HEK293 (cell line): ENCODE results near the gene SSTR1.

Source experiments
- CTCF ChIA-PET: fragments of 350-600 bp; formaldehyde crosslinking; extraction: SDS; loops from one replicate; lab custom pipeline; 2021; ENCODE audit warnings: antibody characterized with exemption; lab: Yijun Ruan, JAX
- POLR2A ChIA-PET: fragments of 300-600 bp; formaldehyde crosslinking; extraction: SDS; loops from one replicate; lab custom pipeline; 2020; ENCODE audit warnings: antibody characterized with exemption, inconsistent platforms; lab: Yijun Ruan, JAX
- H3K27ac ChIP-seq: fragments of 200-500 bp; sonication (Bioruptor generic); 2 replicates; pipeline ENCODE4 v1.5.1; 2014; ENCODE audit warnings: low read depth, low read length, control low read depth, inconsistent platforms; ENCODE audit errors: extremely low read depth
- H3K36me3 ChIP-seq, 2 experiments: fragments of 200-500 bp in 1 of 2; sonication (Bioruptor generic) in 1 of 2; 1 replicate in 1 of 2; 2 replicates in 1 of 2; pipeline ENCODE4 v1.5.1; 2014 to 2017; ENCODE audit warnings: inconsistent platforms in 2 of 2, low read length in 2 of 2; ENCODE audit not compliant: control insufficient read depth in 2 of 2, insufficient read depth in 1 of 2
- H3K4me1 ChIP-seq: fragments of 200-500 bp; sonication (Bioruptor generic); 2 replicates; pipeline ENCODE4 v1.5.1; 2014; ENCODE audit warnings: mild to moderate bottlenecking, low read length, inconsistent platforms; ENCODE audit not compliant: control insufficient read depth, insufficient read depth
- H3K4me3 ChIP-seq: 2 replicates; pipeline ENCODE4 v1.5.1; 2011; ENCODE audit warnings: low read depth, mild to moderate bottlenecking, control low read depth, low read length, moderate library complexity
- H3K9me3 ChIP-seq: fragments of 200-500 bp; sonication (Bioruptor generic); 2 replicates; pipeline ENCODE4 v1.5.1; 2014; ENCODE audit warnings: low read depth, low read length, inconsistent platforms; ENCODE audit not compliant: control insufficient read depth, insufficient read depth
- GFI1B ChIP-seq: fragments of 450-650 bp; formaldehyde crosslinking; IDR thresholded peaks from 2 replicates; pipeline ENCODE4 v1.5.1; 2016; ENCODE audit warnings: missing biosample characterization, missing genetic modification characterization
- ZBTB17 ChIP-seq: fragments of 450-650 bp; formaldehyde crosslinking; IDR thresholded peaks from 2 replicates; pipeline ENCODE4 v1.5.1; 2016; ENCODE audit warnings: missing biosample characterization, missing genetic modification characterization
- ZFP3 ChIP-seq: fragments of 450-650 bp; formaldehyde crosslinking; IDR thresholded peaks from 2 replicates; pipeline ENCODE4 v1.5.1; 2016; ENCODE audit warnings: low read depth, missing biosample characterization, missing genetic modification characterization
- ZIC2 ChIP-seq: fragments of 450-650 bp; formaldehyde crosslinking; IDR thresholded peaks from 2 replicates; pipeline ENCODE4 v1.5.1; 2016; ENCODE audit warnings: missing biosample characterization, missing genetic modification characterization
- ZNF169 ChIP-seq: fragments of 450-650 bp; formaldehyde crosslinking; IDR thresholded peaks from 2 replicates; pipeline ENCODE4 v1.5.1; 2016; ENCODE audit warnings: missing biosample characterization, missing genetic modification characterization
- ZNF174 ChIP-seq: fragments of 450-650 bp; formaldehyde crosslinking; IDR thresholded peaks from 2 replicates; pipeline ENCODE4 v1.5.0; 2017; ENCODE audit warnings: missing biosample characterization, mild to moderate bottlenecking, missing genetic modification characterization
- ZNF202 ChIP-seq: fragments of 450-650 bp; formaldehyde crosslinking; IDR thresholded peaks from 2 replicates; pipeline ENCODE4 v1.5.1; 2016; ENCODE audit warnings: missing biosample characterization, missing genetic modification characterization, borderline replicate concordance
- ZNF214 ChIP-seq: fragments of 450-650 bp; formaldehyde crosslinking; IDR thresholded peaks from 2 replicates; pipeline ENCODE4 v1.5.1; 2017; ENCODE audit warnings: missing biosample characterization, mild to moderate bottlenecking, missing genetic modification characterization, borderline replicate concordance
- ZNF223 ChIP-seq: fragments of 450-650 bp; formaldehyde crosslinking; IDR thresholded peaks from 2 replicates; pipeline ENCODE4 v1.5.1; 2016; ENCODE audit warnings: missing biosample characterization, missing genetic modification characterization
- ZNF23 ChIP-seq: fragments of 450-650 bp; formaldehyde crosslinking; IDR thresholded peaks from 2 replicates; pipeline ENCODE4 v1.5.1; 2016; ENCODE audit warnings: missing biosample characterization, missing genetic modification characterization, borderline replicate concordance
- ZNF37A ChIP-seq: fragments of 450-650 bp; IDR thresholded peaks from 2 replicates; pipeline ENCODE4 v1.5.1; 2018; ENCODE audit warnings: missing biosample characterization, missing genetic modification characterization
- ZNF423 ChIP-seq: fragments of 450-650 bp; formaldehyde crosslinking; IDR thresholded peaks from 2 replicates; pipeline ENCODE4 v1.5.1; 2016; ENCODE audit warnings: missing biosample characterization, missing genetic modification characterization
- ZNF433 ChIP-seq: fragments of 450-650 bp; formaldehyde crosslinking; IDR thresholded peaks from 2 replicates; pipeline ENCODE4 v1.5.1; 2016; ENCODE audit warnings: missing biosample characterization, missing genetic modification characterization, low read depth
- ZNF501 ChIP-seq: fragments of 450-650 bp; formaldehyde crosslinking; IDR thresholded peaks from 2 replicates; pipeline ENCODE4 v1.5.1; 2016; ENCODE audit warnings: missing biosample characterization, missing genetic modification characterization
- ZNF510 ChIP-seq: fragments of 450-650 bp; formaldehyde crosslinking; IDR thresholded peaks from 2 replicates; pipeline ENCODE4 v1.5.1; 2018; ENCODE audit warnings: mild to moderate bottlenecking, missing genetic modification characterization, missing biosample characterization; ENCODE audit not compliant: insufficient replicate concordance
- ZNF555 ChIP-seq: fragments of 450-650 bp; formaldehyde crosslinking; conservative IDR thresholded peaks from 2 replicates; pipeline ENCODE4 v1.5.1; 2017; ENCODE audit warnings: missing biosample characterization, mild to moderate bottlenecking, missing genetic modification characterization, inconsistent platforms
- ZNF561 ChIP-seq: fragments of 450-650 bp; IDR thresholded peaks from 2 replicates; pipeline ENCODE4 v1.5.1; 2018; ENCODE audit warnings: missing biosample characterization, missing genetic modification characterization, borderline replicate concordance
- ZNF600 ChIP-seq: fragments of 450-650 bp; formaldehyde crosslinking; IDR thresholded peaks from 2 replicates; pipeline ENCODE4 v1.5.1; 2016; ENCODE audit warnings: missing biosample characterization, missing genetic modification characterization
- ZNF791 ChIP-seq: fragments of 450-650 bp; formaldehyde crosslinking; IDR thresholded peaks from 2 replicates; pipeline ENCODE4 v1.5.1; 2016; ENCODE audit warnings: missing biosample characterization, missing genetic modification characterization
- TF ChIP-seq, protein P1 (sequence below): fragments of 450-650 bp; formaldehyde crosslinking; IDR thresholded peaks from 2 replicates; pipeline ENCODE4 v1.5.1; 2016; ENCODE audit warnings: missing biosample characterization, missing genetic modification characterization
- TF ChIP-seq, protein P2 (sequence below): fragments of 450-650 bp; formaldehyde crosslinking; IDR thresholded peaks from 2 replicates; pipeline ENCODE4 v1.5.1; 2016; ENCODE audit warnings: missing biosample characterization, missing genetic modification characterization
- TF ChIP-seq, protein P3 (sequence below): fragments of 450-650 bp; formaldehyde crosslinking; optimal IDR thresholded peaks from 2 replicates; pipeline ENCODE3; 2016; ENCODE audit warnings: missing biosample characterization, mild to moderate bottlenecking, missing genetic modification characterization

The SSTR1 gene

DNA sequence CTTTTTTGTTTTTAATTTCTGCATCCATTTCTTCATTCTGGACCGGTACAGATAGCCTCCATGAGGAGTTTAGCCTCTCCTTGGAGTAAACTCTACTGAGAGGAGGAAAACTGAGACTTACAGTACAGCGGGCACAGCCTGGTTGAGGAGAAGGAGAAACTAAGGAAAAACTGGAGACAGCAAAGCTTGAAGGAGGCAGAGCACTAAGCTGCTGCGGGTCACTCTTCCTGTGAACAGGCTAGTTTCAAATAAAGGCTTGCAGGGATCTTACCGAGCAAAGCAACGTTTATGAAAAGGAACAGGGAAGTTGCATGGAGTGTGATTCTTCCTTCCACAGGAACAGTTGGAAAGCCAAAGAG lies 348 bp upstream of the SSTR1 start:
- TF ChIP-seq ZNF174: no peak
- TF ChIP-seq ZNF555 (tag by site-specific recombination): no peak
- no peak for TF ChIP-seq ZFP3
- no peak for TF ChIP-seq ZNF510 (tag by site-specific recombination)
- no peak for TF ChIP-seq ZNF23
- no peak for TF ChIP-seq ZNF600 (tag by site-specific recombination)
- no peak for TF ChIP-seq ZNF223 (tag by site-specific recombination)
- no peaks in the 10 kb centered on the region; the same call in 1 of the 2 replicates for H3K4me1 ChIP-seq
- H3K27ac ChIP-seq: no peak overlapping the region
- CTCF ChIA-PET: interaction anchor here (0.5 to 2.4 kb wide), 3 partner anchors 10 to 56 kb away, joined by 3 to 20 read pairs (median 3); no protein-coding TSS in a partner anchor
- peaks cover 3% of the 10 kb centered on the region; the same call in 1 of the 2 replicates for H3K9me3 ChIP-seq
- H3K36me3 ChIP-seq: no peaks in the 10 kb centered on the region
- POLR2A ChIA-PET: no interaction called here
- H3K4me3 ChIP-seq: no peak overlapping the region

DNA sequence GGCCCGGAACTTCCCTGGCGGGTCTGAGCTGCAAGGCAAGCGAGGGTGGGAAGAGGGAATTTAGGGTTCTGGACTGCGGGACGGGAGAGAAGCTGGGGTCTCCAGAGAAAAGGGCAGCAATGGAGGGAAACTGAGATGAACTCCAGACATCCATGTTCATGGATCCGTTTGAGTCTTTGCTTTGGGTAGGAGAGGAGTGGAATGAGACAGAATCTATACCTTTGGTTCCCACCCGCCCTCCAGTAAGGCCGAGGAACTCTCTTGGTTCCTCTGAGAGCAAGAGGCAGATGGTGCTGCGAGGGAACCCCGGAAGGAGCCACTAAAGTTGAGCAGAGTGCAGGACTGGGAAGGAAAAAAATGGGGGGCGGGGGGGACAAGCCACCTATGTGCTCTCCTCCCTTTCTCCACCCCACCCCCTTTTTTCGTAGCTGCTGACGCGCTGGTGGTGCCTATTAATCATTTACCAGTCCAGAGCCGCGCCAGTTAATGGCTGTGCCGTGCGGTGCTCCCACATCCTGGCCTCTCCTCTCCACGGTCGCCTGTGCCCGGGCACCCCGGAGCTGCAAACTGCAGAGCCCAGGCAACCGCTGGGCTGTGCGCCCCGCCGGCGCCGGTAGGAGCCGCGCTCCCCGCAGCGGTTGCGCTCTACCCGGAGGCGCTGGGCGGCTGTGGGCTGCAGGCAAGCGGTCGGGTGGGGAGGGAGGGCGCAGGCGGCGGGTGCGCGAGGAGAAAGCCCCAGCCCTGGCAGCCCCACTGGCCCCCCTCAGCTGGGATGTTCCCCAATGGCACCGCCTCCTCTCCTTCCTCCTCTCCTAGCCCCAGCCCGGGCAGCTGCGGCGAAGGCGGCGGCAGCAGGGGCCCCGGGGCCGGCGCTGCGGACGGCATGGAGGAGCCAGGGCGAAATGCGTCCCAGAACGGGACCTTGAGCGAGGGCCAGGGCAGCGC lies 1.2 kb downstream of the SSTR1 start:
- Histone ChIP-seq H3K27ac (no peak overlapping the region), H3K9me3 (peaks cover 3% of the 10 kb centered on the region; the same call in 1 of the 2 replicates), H3K4me3 (peak overlapping the region; percentile 26), H3K36me3 (no peaks in the 10 kb centered on the region), H3K4me1 (no peaks in the 10 kb centered on the region; the same call in 1 of the 2 replicates)
- POLR2A ChIA-PET: no interaction called here
- CTCF ChIA-PET: interaction anchor here (0.8 to 2.4 kb wide), 2 partner anchors 10 to 12 kb away, joined by 5 to 20 read pairs; no protein-coding TSS in a partner anchor
- TF ChIP-seq, protein P1, sequence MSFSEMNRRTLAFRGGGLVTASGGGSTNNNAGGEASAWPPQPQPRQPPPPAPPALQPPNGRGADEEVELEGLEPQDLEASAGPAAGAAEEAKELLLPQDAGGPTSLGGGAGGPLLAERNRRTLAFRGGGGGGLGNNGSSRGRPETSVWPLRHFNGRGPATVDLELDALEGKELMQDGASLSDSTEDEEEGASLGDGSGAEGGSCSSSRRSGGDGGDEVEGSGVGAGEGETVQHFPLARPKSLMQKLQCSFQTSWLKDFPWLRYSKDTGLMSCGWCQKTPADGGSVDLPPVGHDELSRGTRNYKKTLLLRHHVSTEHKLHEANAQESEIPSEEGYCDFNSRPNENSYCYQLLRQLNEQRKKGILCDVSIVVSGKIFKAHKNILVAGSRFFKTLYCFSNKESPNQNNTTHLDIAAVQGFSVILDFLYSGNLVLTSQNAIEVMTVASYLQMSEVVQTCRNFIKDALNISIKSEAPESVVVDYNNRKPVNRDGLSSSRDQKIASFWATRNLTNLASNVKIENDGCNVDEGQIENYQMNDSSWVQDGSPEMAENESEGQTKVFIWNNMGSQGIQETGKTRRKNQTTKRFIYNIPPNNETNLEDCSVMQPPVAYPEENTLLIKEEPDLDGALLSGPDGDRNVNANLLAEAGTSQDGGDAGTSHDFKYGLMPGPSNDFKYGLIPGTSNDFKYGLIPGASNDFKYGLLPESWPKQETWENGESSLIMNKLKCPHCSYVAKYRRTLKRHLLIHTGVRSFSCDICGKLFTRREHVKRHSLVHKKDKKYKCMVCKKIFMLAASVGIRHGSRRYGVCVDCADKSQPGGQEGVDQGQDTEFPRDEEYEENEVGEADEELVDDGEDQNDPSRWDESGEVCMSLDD (tag by site-specific recombination): peak; percentile 34; the same call in 1 of the 2 replicates
- 0 out of 2 replicates have a peak, but pooled peaks have one; percentile 60 for TF ChIP-seq ZNF561
- TF ChIP-seq, protein P2, sequence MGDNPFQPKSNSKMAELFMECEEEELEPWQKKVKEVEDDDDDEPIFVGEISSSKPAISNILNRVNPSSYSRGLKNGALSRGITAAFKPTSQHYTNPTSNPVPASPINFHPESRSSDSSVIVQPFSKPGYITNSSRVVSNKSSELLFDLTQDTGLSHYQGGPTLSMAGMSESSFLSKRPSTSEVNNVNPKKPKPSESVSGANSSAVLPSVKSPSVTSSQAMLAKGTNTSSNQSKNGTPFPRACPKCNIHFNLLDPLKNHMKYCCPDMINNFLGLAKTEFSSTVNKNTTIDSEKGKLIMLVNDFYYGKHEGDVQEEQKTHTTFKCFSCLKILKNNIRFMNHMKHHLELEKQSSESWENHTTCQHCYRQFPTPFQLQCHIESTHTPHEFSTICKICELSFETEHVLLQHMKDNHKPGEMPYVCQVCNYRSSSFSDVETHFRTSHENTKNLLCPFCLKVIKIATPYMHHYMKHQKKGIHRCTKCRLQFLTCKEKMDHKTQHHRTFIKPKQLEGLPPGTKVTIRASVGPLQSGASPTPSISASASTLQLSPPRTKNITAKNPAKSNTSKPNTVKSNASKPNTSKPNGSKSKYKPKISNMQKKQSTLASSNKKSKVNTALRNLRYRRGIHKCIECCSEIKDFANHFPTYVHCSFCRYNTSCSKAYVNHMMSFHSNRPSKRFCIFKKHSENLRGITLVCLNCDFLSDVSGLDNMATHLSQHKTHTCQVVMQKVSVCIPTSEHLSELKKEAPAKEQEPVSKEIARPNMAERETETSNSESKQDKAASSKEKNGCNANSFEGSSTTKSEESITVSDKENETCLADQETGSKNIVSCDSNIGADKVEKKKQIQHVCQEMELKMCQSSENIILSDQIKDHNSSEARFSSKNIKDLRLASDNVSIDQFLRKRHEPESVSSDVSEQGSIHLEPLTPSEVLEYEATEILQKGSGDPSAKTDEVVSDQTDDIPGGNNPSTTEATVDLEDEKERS (tag by site-specific recombination): no peak
- peak; percentile 63 for TF ChIP-seq ZIC2 (tag by site-specific recombination)
- no peak for TF ChIP-seq ZNF501 (tag by site-specific recombination)
- no peak for TF ChIP-seq ZNF214 (tag by site-specific recombination)
- 0 out of 2 replicates have a peak, but pooled peaks have one; percentile 19 for TF ChIP-seq ZBTB17 (tag by site-specific recombination)
- no peak for TF ChIP-seq ZNF423 (tag by site-specific recombination)
- no peak for TF ChIP-seq ZNF174
- TF ChIP-seq ZNF169: no peak
- no peak for TF ChIP-seq ZNF37A
- TF ChIP-seq, protein P3, sequence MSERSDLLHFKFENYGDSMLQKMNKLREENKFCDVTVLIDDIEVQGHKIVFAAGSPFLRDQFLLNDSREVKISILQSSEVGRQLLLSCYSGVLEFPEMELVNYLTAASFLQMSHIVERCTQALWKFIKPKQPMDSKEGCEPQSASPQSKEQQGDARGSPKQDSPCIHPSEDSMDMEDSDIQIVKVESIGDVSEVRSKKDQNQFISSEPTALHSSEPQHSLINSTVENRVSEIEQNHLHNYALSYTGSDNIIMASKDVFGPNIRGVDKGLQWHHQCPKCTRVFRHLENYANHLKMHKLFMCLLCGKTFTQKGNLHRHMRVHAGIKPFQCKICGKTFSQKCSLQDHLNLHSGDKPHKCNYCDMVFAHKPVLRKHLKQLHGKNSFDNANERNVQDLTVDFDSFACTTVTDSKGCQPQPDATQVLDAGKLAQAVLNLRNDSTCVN (tag by site-specific recombination): peak; percentile 20
- TF ChIP-seq GFI1B: no peak
- TF ChIP-seq ZNF433 (tag by site-specific recombination): no peak
- TF ChIP-seq ZNF791 (tag by site-specific recombination): no peak
- TF ChIP-seq ZNF202 (tag by site-specific recombination): no peak
